Measurements from ENCODE around the gene MT1G.
"Not testable (repeated sequence)": the region's sequence is repeated elsewhere in the genome, so short reads cannot be mapped to it uniquely, and the experiment has no call there.

MT1G gene

GRCh38 chr16:56637814-56638750 is 29.8 kb downstream of the MT1G start, which contains the start of gene MT1A:
Gene MT1A (plus strand): TSS chr16:56638666. CDS start chr16:56638739, 73 bp downstream.
- DNase-seq (ENCODE audit: low read depth in 3 of 3), result no peak

GRCh38 chr16:56636616-56637413 is 31.1 kb downstream of the MT1G start:
- DNase-seq (ENCODE audit: low read depth in 3 of 3), result no peak

- no peak for DNase-seq (ENCODE audit: low read depth in 3 of 3)
Observed at GRCh38 chr16:56635441-56635967, 32.4 kb downstream of the MT1G start.

- DNase-seq (ENCODE audit: low read depth in 3 of 3), result no peak
Observed at GRCh38 chr16:56634715-56635440, 33.0 kb downstream of the MT1G start.

GRCh38 chr16:56633535-56633934 is 34.3 kb downstream of the MT1G start:
- DNase-seq (ENCODE audit: low read depth in 3 of 3), result no peak

GRCh38 chr16:56632848-56633365 is 35.0 kb downstream of the MT1G start:
- no peak for DNase-seq (ENCODE audit: low read depth in 3 of 3)

- DNase-seq (ENCODE audit: low read depth in 3 of 3), result no peak
Observed at GRCh38 chr16:56632156-56632847, 35.6 kb downstream of the MT1G start, which contains the start of gene MT1M. Gene MT1M (plus strand): TSS chr16:56632659. CDS start chr16:56632732, 73 bp downstream.

- DNase-seq (ENCODE audit: low read depth in 3 of 3), result no peak
Observed at GRCh38 chr16:56631832-56632155, 36.1 kb downstream of the MT1G start.

- DNase-seq (ENCODE audit: low read depth in 3 of 3), result no peak
Observed at GRCh38 chr16:56631197-56631596, 36.7 kb downstream of the MT1G start.

GRCh38 chr16:56630134-56630533 is 37.7 kb downstream of the MT1G start:
- no peak for DNase-seq (ENCODE audit: low read depth in 3 of 3)

- DNase-seq (ENCODE audit: low read depth in 3 of 3), result no peak
Observed at GRCh38 chr16:56629531-56629930, 38.3 kb downstream of the MT1G start.

GRCh38 chr16:56628486-56629350 is 39.1 kb downstream of the MT1G start:
- DNase-seq (ENCODE audit: low read depth in 3 of 3), result no peak

GRCh38 chr16:56626685-56627084 is 41.2 kb downstream of the MT1G start:
- no peak for DNase-seq (ENCODE audit: low read depth in 3 of 3)

- no peak for DNase-seq (ENCODE audit: low read depth in 3 of 3)
Observed at GRCh38 chr16:56625943-56626654, 41.8 kb downstream of the MT1G start.

- DNase-seq (ENCODE audit: low read depth in 3 of 3), result no peak
Observed at GRCh38 chr16:56625140-56625942, 42.5 kb downstream of the MT1G start, which contains the start of gene MT1E. Gene MT1E (plus strand): TSS chr16:56625781. CDS start chr16:56625852, 71 bp downstream.

- DNase-seq (ENCODE audit: low read depth in 3 of 3), result no peak
Observed at GRCh38 chr16:56623637-56624036, 44.2 kb downstream of the MT1G start.

GRCh38 chr16:56623184-56623583 is 44.7 kb downstream of the MT1G start:
- not testable (repeated sequence) for DNase-seq (ENCODE audit: low read depth in 3 of 3)
